Spinal cord (tissue), 10 donors: Measurements from ENCODE around the gene TJP1. TPM values are rescaled to one million over a fixed set of nuclear protein-coding genes. Genes with fewer than 3 reads are reported as not detected.
"Not testable (repeated sequence)": the region's sequence is repeated elsewhere in the genome, so short reads cannot be mapped to it uniquely, and the experiment has no call there.

Experiments used
- DNase-seq, 6 donors: peaks; one replicate each; pipeline versions ENCODE4 v3.0.0 to v3.0.0-alpha.2; 2013 to 2015; ENCODE audit warnings: low spot score in 6 of 6, low read depth in 4 of 6
- H3K27ac ChIP-seq: one replicate; pipeline ENCODE4 v1.5.1; 2013; ENCODE audit warnings: low read depth, low read length, control low read depth
- H3K27me3 ChIP-seq: one replicate; pipeline ENCODE4 v1.6.1; 2013; ENCODE audit warnings: low read length; ENCODE audit not compliant: control insufficient read depth, insufficient read depth
- H3K36me3 ChIP-seq: one replicate; pipeline ENCODE4 v1.6.1; 2013; ENCODE audit warnings: low read length; ENCODE audit not compliant: control insufficient read depth, insufficient read depth
- H3K4me1 ChIP-seq: one replicate; pipeline ENCODE4 v1.6.1; 2013; ENCODE audit warnings: low read length; ENCODE audit not compliant: control insufficient read depth, insufficient read depth
- H3K4me3 ChIP-seq: one replicate; pipeline ENCODE4 v1.5.1; 2013; ENCODE audit warnings: low read depth, low read length, control low read depth
- H3K9me3 ChIP-seq: one replicate; pipeline ENCODE4 v1.6.1; 2013; ENCODE audit warnings: low read length; ENCODE audit not compliant: control insufficient read depth, insufficient read depth
- WGBS: methylation state at CpG from one replicate; pipeline ENCODE4 v1.1.5; 2013; ENCODE audit warnings: missing lambda C conversion rate; ENCODE audit not compliant: insufficient coverage; 5-methylcytosine and 5-hydroxymethylcytosine counted together
- polyA plus RNA-seq, 2 donors: library from polyadenylated mRNA; unstranded; fragments of 120-200 nt; gene quantifications; one replicate each; pipeline ENCODE4 v1.2.1, GENCODE V29; 2013; ENCODE audit not compliant: insufficient read length in 2 of 2
- total RNA-seq, 2 donors: library from RNA; depleted of rRNA in 1 of 2; stranded (reverse); fragments of 120-200 nt in 1 of 2; fragments of >200 nt in 1 of 2; gene quantifications; one replicate each; pipeline versions ENCODE4 v1.2.3 to v1.2.4, GENCODE V29; 2013 to 2014
- donor health status: healthy.

The TJP1 gene
- total and polyA plus RNA-seq, 4 donors: 95.2 to 192 (median 127) TPM

GRCh38 chr15:29821416-29822099 is 710 bp downstream of the TJP1 start:
- under 1% methylated on average over 79 of the region's 79 CpGs for WGBS
- H3K4me3 ChIP-seq: peak overlapping the region; percentile 78
- H3K36me3 ChIP-seq: no peaks in the 10 kb centered on the region
- peak overlapping the region; percentile 95 for H3K27ac ChIP-seq
- H3K4me1 ChIP-seq: peaks cover 7% of the 10 kb centered on the region
- DNase-seq: peak in 4 of 6 donors; percentile 40 to 80 (median 62)
- H3K27me3 ChIP-seq: no peaks in the 10 kb centered on the region
- no peaks in the 10 kb centered on the region for H3K9me3 ChIP-seq

- 20% methylated on average over 1 of the region's 9 CpGs for WGBS
- Histone ChIP-seq H3K4me1 (peaks cover 12% of the 10 kb centered on the region), H3K9me3 (no peaks in the 10 kb centered on the region), H3K4me3 (peak overlapping the region; percentile 78), H3K27me3 (no peaks in the 10 kb centered on the region), H3K27ac (peak overlapping the region; percentile 95), H3K36me3 (no peaks in the 10 kb centered on the region)
- peak in 2 of 6 donors; percentile 19 to 34 for DNase-seq
Observed at GRCh38 chr15:29820394-29821154, 1.7 kb downstream of the TJP1 start.

- DNase-seq: no peak
- Histone ChIP-seq H3K27me3 (no peaks in the 10 kb centered on the region), H3K36me3 (no peaks in the 10 kb centered on the region), H3K9me3 (no peaks in the 10 kb centered on the region), H3K4me3 (peak overlapping the region; percentile 78), H3K27ac (peak overlapping the region; percentile 95), H3K4me1 (peaks cover 12% of the 10 kb centered on the region)
- WGBS: no CpG with 5 or more reads among the region's 4 CpGs
Observed at GRCh38 chr15:29819979-29820378, 2.3 kb downstream of the TJP1 start.

GRCh38 chr15:29818141-29818540 is 4.1 kb downstream of the TJP1 start:
- no peak for DNase-seq

GRCh38 chr15:29817455-29817854 is 4.8 kb downstream of the TJP1 start:
- 89% methylated on average over 1 of the region's 3 CpGs for WGBS
- not testable (repeated sequence) for H3K4me3 ChIP-seq, H3K4me1 ChIP-seq, H3K9me3 ChIP-seq, DNase-seq, H3K27ac ChIP-seq, H3K36me3 ChIP-seq, H3K27me3 ChIP-seq

More at GRCh38 chr15:29818141-29818540, 4.1 kb downstream of the TJP1 start:
- H3K4me1 ChIP-seq: peaks cover 12% of the 10 kb centered on the region
- 95% methylated on average over 9 of the region's 10 CpGs for WGBS
- no peak overlapping the region for H3K27ac ChIP-seq
- H3K9me3 ChIP-seq: no peaks in the 10 kb centered on the region
- H3K4me3 ChIP-seq: peak overlapping the region; percentile 0
- H3K36me3 ChIP-seq: no peaks in the 10 kb centered on the region
- no peaks in the 10 kb centered on the region for H3K27me3 ChIP-seq

GRCh38 chr15:29815000-29815710 is 7.1 kb downstream of the TJP1 start:
- WGBS: no CpG with 5 or more reads among the region's 3 CpGs
- no peaks in the 10 kb centered on the region for H3K9me3 ChIP-seq
- no peak overlapping the region for H3K4me3 ChIP-seq
- no peaks in the 10 kb centered on the region for H3K36me3 ChIP-seq
- H3K27me3 ChIP-seq: no peaks in the 10 kb centered on the region
- H3K27ac ChIP-seq: no peak overlapping the region
- H3K4me1 ChIP-seq: peaks cover 5% of the 10 kb centered on the region
- peak in 1 of 6 donors; percentile 39 for DNase-seq

GRCh38 chr15:29813009-29813408 is 9.3 kb downstream of the TJP1 start:
- peaks cover 5% of the 10 kb centered on the region for H3K4me1 ChIP-seq
- no peak overlapping the region for H3K4me3 ChIP-seq
- DNase-seq: no peak
- H3K27ac ChIP-seq: no peak overlapping the region
- no peaks in the 10 kb centered on the region for H3K27me3 ChIP-seq
- no peaks in the 10 kb centered on the region for H3K36me3 ChIP-seq
- H3K9me3 ChIP-seq: no peaks in the 10 kb centered on the region

GRCh38 chr15:29812384-29812694 is 9.9 kb downstream of the TJP1 start:
- Histone ChIP-seq H3K27me3 (no peaks in the 10 kb centered on the region), H3K4me1 (peaks cover 5% of the 10 kb centered on the region), H3K4me3 (no peak overlapping the region), H3K27ac (no peak overlapping the region), H3K36me3 (no peaks in the 10 kb centered on the region), H3K9me3 (no peaks in the 10 kb centered on the region)
- DNase-seq: no peak
- 56% methylated on average over 1 of the region's 2 CpGs for WGBS

GRCh38 chr15:29811691-29812383 is 10.4 kb downstream of the TJP1 start:
- no peak overlapping the region for H3K4me3 ChIP-seq
- no peaks in the 10 kb centered on the region for H3K36me3 ChIP-seq
- H3K9me3 ChIP-seq: no peaks in the 10 kb centered on the region
- peaks cover 5% of the 10 kb centered on the region for H3K4me1 ChIP-seq
- H3K27ac ChIP-seq: no peak overlapping the region
- WGBS: no CpG with 5 or more reads among the region's 2 CpGs
- no peak for DNase-seq
- no peaks in the 10 kb centered on the region for H3K27me3 ChIP-seq
